Calu3 (cell line): ENCODE data around the gene SOCS6. TPM values are rescaled to one million over a fixed set of nuclear protein-coding genes. Genes with fewer than 3 reads are reported as not detected.

Experiments used
- BruUV-seq: library from RNA; stranded (reverse); fragments of 400-500 nt; replicated peaks from 2 replicates; lab custom pipeline; 2021; lab: Mats Ljungman, UMichigan
- CTCF ChIA-PET: fragments of 300-600 bp; sonication (Branson Sonifier 250); formaldehyde crosslinking; loops from one replicate; lab custom pipeline; 2022; ENCODE audit warnings: antibody characterized with exemption; lab: Charles Lee
- DNase-seq: peaks from one replicate; pipeline ENCODE4 v3.0.0; 2022
- H3K27ac Mint-ChIP-seq: one replicate; pipeline ENCODE4 v1.8.0; 2022; ENCODE audit warnings: mixed read lengths; ENCODE audit not compliant: unreplicated experiment
- H3K27me3 Mint-ChIP-seq: one replicate; pipeline ENCODE4 v1.8.0; 2022; ENCODE audit warnings: mixed read lengths; ENCODE audit not compliant: unreplicated experiment
- H3K36me3 Mint-ChIP-seq: one replicate; pipeline ENCODE4 v1.8.0; 2022; ENCODE audit warnings: mild to moderate bottlenecking, moderate library complexity, mixed read lengths; ENCODE audit not compliant: insufficient read depth, unreplicated experiment
- H3K4me1 Mint-ChIP-seq: one replicate; pipeline ENCODE4 v1.8.0; 2022; ENCODE audit warnings: mild to moderate bottlenecking, low read depth, mixed read lengths; ENCODE audit not compliant: unreplicated experiment
- H3K4me3 Mint-ChIP-seq: one replicate; pipeline ENCODE4 v1.8.0; 2022; ENCODE audit warnings: mild to moderate bottlenecking, low read depth, moderate library complexity, mixed read lengths; ENCODE audit not compliant: unreplicated experiment
- H3K9me3 Mint-ChIP-seq: one replicate; pipeline ENCODE4 v1.8.0; 2022; ENCODE audit warnings: low read depth, mixed read lengths; ENCODE audit not compliant: unreplicated experiment
- intact Hi-C: fragments of 100-400 bp; cut with micrococcal nuclease; formaldehyde crosslinking; loops from one replicate; pipeline ENCODE4 v1.10.0; 2022; ENCODE audit not compliant: unreplicated experiment
- total RNA-seq: library from RNA; stranded (reverse); gene quantifications from 2 replicates; pipeline ENCODE4 v1.2.3, GENCODE V29; 2022
- TF ChIP-seq, protein P1 (sequence below): fragments of 200-600 bp; IDR thresholded peaks from one replicate; pipeline ENCODE4 v1.8.0; 2022; ENCODE audit warnings: antibody characterized with exemption; ENCODE audit not compliant: unreplicated experiment

The SOCS6 gene
- total RNA-seq, 1 experiment from 2014 or later = 33.0 TPM

DNA sequence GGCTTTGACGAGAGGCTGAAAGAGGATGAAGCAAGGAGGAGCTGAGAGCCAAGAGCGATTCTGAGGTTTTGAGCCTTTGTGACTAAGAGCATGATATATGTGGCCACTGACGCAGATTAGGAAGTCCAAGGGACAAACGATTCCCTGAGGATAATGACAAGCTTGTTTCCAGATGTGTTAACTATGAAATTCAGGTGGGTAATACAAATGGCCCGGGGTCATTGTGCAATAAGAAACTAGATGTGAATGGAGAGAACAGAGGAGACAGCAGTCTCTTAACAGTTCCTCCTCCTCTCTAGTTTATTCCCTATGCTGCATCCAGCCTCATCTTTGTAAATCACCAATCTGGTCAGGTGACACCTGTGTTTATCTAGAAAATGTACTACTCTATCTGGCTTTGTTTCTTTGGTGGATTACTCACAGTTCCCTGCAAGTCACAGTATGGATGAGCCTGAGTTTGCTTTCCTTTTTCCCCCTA, 84.2 kb downstream of the SOCS6 start:
- intact Hi-C loops = no loop called here

DNA sequence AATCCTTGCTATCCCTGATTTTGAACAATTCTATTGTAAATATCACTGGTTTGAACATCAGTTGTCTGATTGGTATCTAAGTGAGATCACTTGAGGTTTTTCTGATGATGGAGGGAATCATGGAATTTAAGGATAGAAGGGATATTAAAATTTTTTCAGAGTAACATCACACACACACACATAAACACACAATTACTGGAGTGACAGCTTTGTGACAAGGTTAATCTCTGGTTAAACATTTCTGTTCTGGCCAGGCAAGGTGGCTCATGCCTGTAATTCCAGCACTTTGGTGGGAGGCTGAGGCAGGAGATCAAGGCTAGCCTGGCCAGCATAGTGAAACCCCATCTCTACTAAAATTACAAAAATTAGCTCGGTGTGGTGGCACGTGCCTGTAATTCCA, 85.3 kb downstream of the SOCS6 start:
- Mint-ChIP-seq H3K27ac (peak overlapping the region; percentile 93), H3K4me3 (no peak overlapping the region), H3K9me3 (no peaks in the 10 kb centered on the region), H3K4me1 (peaks cover 68% of the 10 kb centered on the region), H3K36me3 (peaks cover 16% of the 10 kb centered on the region), H3K27me3 (no peaks in the 10 kb centered on the region)
- TF ChIP-seq, protein P1, sequence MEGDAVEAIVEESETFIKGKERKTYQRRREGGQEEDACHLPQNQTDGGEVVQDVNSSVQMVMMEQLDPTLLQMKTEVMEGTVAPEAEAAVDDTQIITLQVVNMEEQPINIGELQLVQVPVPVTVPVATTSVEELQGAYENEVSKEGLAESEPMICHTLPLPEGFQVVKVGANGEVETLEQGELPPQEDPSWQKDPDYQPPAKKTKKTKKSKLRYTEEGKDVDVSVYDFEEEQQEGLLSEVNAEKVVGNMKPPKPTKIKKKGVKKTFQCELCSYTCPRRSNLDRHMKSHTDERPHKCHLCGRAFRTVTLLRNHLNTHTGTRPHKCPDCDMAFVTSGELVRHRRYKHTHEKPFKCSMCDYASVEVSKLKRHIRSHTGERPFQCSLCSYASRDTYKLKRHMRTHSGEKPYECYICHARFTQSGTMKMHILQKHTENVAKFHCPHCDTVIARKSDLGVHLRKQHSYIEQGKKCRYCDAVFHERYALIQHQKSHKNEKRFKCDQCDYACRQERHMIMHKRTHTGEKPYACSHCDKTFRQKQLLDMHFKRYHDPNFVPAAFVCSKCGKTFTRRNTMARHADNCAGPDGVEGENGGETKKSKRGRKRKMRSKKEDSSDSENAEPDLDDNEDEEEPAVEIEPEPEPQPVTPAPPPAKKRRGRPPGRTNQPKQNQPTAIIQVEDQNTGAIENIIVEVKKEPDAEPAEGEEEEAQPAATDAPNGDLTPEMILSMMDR = no peak
- BruUV-seq = no TSS peak
- intact Hi-C loops = no loop called here
- CTCF ChIA-PET = interaction anchor here (0.6 kb wide), 1 partner anchor 17 kb away, joined by 4 read pairs; no protein-coding TSS in a partner anchor
- DNase-seq = no peak

More for the DNA sequence above, 84.2 kb downstream of the SOCS6 start:
- Mint-ChIP-seq H3K27ac (peak overlapping the region; percentile 93), H3K27me3 (no peaks in the 10 kb centered on the region), H3K4me1 (peaks cover 68% of the 10 kb centered on the region), H3K4me3 (peak overlapping the region; percentile 29), H3K9me3 (no peaks in the 10 kb centered on the region), H3K36me3 (peaks cover 16% of the 10 kb centered on the region)
- no TSS peak for BruUV-seq
- TF ChIP-seq, protein P1 = no peak
- DNase-seq = no peak
- CTCF ChIA-PET = interaction anchor here (0.5 to 1.3 kb wide), 6 partner anchors 8 to 51 kb away, joined by 3 to 4 read pairs (median 3); no protein-coding TSS in a partner anchor

DNA sequence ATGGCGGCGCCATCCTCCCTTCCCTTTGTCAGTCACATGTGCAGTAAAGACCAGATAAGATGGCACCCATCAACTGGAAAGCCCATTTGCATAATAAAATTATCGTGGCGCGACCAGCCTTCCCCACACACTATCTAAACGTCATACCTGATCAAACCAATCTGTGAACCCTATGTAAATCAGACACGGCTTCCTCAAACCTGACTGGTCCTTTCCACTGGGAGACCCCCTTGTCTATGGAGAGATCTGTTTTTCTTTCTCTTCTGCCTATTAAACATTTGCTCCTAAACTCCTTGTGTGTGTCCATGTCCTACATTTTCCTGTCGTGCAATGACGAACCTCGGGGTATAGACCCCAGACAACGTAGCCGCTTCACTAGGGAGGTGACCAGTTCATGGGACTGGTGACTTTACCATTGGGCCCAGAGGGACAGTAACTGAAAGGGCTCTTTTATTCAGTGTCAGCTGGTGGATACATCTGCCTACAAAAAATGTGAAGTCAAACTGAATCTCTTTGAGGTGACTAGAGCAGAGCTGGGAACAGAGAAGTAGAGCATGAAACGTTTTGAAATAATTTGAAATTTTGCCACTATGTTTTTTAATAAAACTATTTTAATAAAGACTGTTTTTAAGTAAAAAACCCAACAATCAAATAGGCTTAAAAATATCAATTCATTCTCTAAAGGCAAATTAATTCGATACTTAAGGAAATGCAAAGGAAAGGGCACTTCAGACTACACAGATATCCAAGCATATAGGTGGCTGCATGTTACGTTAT, 87.5 kb downstream of the SOCS6 start:
- no TSS peak for BruUV-seq
- Mint-ChIP-seq H3K9me3 (no peaks in the 10 kb centered on the region), H3K4me1 (peaks cover 73% of the 10 kb centered on the region), H3K27ac (peak overlapping the region; percentile 87), H3K4me3 (no peak overlapping the region), H3K27me3 (no peaks in the 10 kb centered on the region), H3K36me3 (peaks cover 23% of the 10 kb centered on the region)
- intact Hi-C loops = no loop called here
- CTCF ChIA-PET = interaction anchor here (0.7 to 1.4 kb wide), 4 partner anchors 12 to 46 kb away, joined by 3 to 6 read pairs (median 4); no protein-coding TSS in a partner anchor
- TF ChIP-seq, protein P1 = no peak
- no peak for DNase-seq

DNA sequence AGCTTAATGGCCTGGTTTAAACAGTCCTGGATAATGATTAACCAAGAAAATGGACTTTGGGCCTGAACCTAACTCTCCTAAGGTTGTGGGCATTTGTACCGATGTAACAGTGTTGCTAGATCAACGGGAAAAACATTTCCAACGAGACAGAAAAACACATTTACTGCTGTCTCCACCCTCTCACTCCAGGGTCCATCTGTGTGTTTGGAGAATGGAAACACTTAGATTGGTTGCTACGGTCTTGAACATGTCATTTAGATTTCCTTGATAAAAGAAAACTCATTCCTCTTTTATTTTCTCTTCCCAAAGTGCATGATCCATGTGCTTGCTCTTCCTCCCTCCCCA, 88.0 kb downstream of the SOCS6 start:
- no TSS peak for BruUV-seq
- peaks cover 73% of the 10 kb centered on the region for H3K4me1 Mint-ChIP-seq

More for the DNA sequence above, 88.0 kb downstream of the SOCS6 start:
- TF ChIP-seq, protein P1 = no peak
- CTCF ChIA-PET = interaction anchor here (0.7 to 1.4 kb wide), 4 partner anchors 13 to 45 kb away, joined by 3 to 6 read pairs (median 4); no protein-coding TSS in a partner anchor
- intact Hi-C loops = no loop called here
- Mint-ChIP-seq H3K27me3 (no peaks in the 10 kb centered on the region), H3K4me3 (peak overlapping the region; percentile 36), H3K9me3 (no peaks in the 10 kb centered on the region), H3K36me3 (peaks cover 29% of the 10 kb centered on the region), H3K27ac (peak overlapping the region; percentile 87)
- DNase-seq = peak; percentile 52
